ENCODE data around the gene RRH.

DNA sequence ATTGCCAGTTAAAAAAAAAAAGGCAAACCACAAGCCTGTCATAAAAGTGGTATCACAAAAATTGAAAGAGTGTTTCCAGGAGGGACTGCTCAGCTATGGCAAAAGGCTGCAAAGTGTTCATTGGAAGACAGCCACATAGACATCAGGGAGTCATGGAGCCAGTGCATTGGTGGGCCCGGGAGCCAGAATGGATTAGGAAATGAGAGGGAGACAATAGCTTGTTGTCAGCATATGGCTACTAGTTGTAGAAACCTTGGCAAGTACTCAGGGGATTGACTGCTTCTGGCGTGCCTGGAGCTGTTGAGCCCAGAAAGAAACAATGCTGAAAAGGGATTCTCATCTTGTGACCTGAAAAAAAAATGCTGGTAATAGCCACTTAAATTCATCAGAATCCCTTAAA is 7.2 kb upstream of the RRH start:
- TF ChIP-seq POLR2AphosphoS5 (IDR thresholded peaks at IDR 0.05; ENCODE audit: low read depth, low read length) (no peak), TAF1 (IDR thresholded peaks at IDR 0.05; ENCODE audit: low read depth, low read length) (no peak)
